ENCODE data around the gene BSN.

DNA sequence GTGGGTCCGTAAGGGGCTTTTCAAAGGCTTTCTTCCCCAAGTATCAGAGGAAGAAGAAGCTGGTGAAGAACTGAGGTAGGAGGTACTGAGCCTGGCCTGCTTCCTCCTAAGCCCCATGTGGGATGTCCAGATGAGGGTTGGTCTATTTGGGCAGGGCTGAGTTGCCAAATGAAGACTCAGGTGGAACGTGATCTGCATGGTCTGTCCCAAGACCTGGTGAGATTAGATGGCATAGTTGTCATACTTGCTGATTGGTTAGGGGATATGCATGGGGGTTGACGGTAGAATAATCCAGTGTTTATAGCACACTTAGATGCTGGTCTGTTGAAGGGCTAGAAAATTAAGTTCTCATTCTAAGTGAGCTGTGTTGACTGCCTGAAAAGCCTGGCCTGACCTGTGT is 36.3 kb upstream of the BSN start:
- TF ChIP-seq, protein P1, sequence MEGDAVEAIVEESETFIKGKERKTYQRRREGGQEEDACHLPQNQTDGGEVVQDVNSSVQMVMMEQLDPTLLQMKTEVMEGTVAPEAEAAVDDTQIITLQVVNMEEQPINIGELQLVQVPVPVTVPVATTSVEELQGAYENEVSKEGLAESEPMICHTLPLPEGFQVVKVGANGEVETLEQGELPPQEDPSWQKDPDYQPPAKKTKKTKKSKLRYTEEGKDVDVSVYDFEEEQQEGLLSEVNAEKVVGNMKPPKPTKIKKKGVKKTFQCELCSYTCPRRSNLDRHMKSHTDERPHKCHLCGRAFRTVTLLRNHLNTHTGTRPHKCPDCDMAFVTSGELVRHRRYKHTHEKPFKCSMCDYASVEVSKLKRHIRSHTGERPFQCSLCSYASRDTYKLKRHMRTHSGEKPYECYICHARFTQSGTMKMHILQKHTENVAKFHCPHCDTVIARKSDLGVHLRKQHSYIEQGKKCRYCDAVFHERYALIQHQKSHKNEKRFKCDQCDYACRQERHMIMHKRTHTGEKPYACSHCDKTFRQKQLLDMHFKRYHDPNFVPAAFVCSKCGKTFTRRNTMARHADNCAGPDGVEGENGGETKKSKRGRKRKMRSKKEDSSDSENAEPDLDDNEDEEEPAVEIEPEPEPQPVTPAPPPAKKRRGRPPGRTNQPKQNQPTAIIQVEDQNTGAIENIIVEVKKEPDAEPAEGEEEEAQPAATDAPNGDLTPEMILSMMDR (IDR thresholded peaks at IDR 0.05; ENCODE audit: low read length), result no peak
- no peak for TF ChIP-seq EZH2 (IDR thresholded peaks at IDR 0.05; ENCODE audit: borderline replicate concordance, low read length)

All from OCI-LY1 (cell line).